H1 (cell line): ENCODE results near the gene SNCAIP. TPM values are rescaled to one million over a fixed set of nuclear protein-coding genes. Genes with fewer than 3 reads are reported as not detected.

Experiments
- CTCF ChIA-PET: fragments of 300-600 bp; sonication (Branson Sonifier 250); formaldehyde crosslinking; loops from one replicate; lab custom pipeline; 2021; ENCODE audit not compliant: partially characterized antibody; lab: Charles Lee
- POLR2A ChIA-PET: fragments of 300-600 bp; sonication (Branson Sonifier 250); formaldehyde crosslinking; loops from one replicate; lab custom pipeline; 2021; ENCODE audit warnings: inconsistent platforms; ENCODE audit not compliant: partially characterized antibody; lab: Charles Lee
- DNase-seq, 2 experiments: peaks; one replicate each; pipeline versions ENCODE4 v3.0.0 to v3.0.0-alpha.2; 2010 to 2022; ENCODE audit warnings: low spot score in 2 of 2, low read depth in 1 of 2, mixed read lengths in 1 of 2
- FAIRE-seq: peaks from 2 replicates; lab custom pipeline; 2011; peaks lifted over from hg19 to GRCh38; lab: Jason Lieb, UNC
- H2AFZ ChIP-seq: 2 replicates; pipeline ENCODE4 v1.8.1; 2012; ENCODE audit warnings: low read length, inconsistent platforms
- H2AK5ac ChIP-seq: 2 replicates; pipeline ENCODE4 v1.6.1; 2013; ENCODE audit warnings: low read depth, low read length
- H2BK120ac ChIP-seq: replicated peaks from 2 replicates; pipeline ENCODE3; 2013; ENCODE audit warnings: low read depth, low read length, inconsistent platforms
- H2BK12ac ChIP-seq: 2 replicates; pipeline ENCODE4 v1.6.1; 2013; ENCODE audit warnings: low read depth, low read length
- H2BK15ac ChIP-seq: 2 replicates; pipeline ENCODE4 v1.6.1; 2013; ENCODE audit warnings: low read length
- H2BK20ac ChIP-seq: 2 replicates; pipeline ENCODE4 v1.6.1; 2013; ENCODE audit warnings: low read length
- H2BK5ac ChIP-seq: 2 replicates; pipeline ENCODE4 v1.6.1; 2013; ENCODE audit warnings: low read depth, low read length
- H3K14ac ChIP-seq: 2 replicates; pipeline ENCODE4 v1.6.1; 2013; ENCODE audit warnings: inconsistent platforms; ENCODE audit not compliant: insufficient read length
- H3K18ac ChIP-seq: 2 replicates; pipeline ENCODE4 v1.6.1; 2013; ENCODE audit warnings: low read length; ENCODE audit errors: extremely low read depth
- H3K23ac ChIP-seq: 2 replicates; pipeline ENCODE4 v1.6.1; 2013; ENCODE audit warnings: inconsistent platforms; ENCODE audit not compliant: insufficient read length
- H3K23me2 ChIP-seq: 2 replicates; pipeline ENCODE4 v1.6.1; 2013; ENCODE audit warnings: low read depth, low read length
- H3K27ac ChIP-seq: 2 replicates; pipeline ENCODE4 v1.6.1; 2011; ENCODE audit warnings: low read depth, low read length, inconsistent platforms
- H3K27me3 ChIP-seq, 4 experiments: replicated peaks in 1 of 4; 1 replicate in 1 of 4; 2 replicates in 3 of 4; pipeline versions ENCODE4 v1.6.1 to v1.8.1; 2011 to 2013; ENCODE audit warnings: low read length in 3 of 4, mild to moderate bottlenecking in 3 of 4, inconsistent platforms in 2 of 4, mixed read lengths in 2 of 4, moderate library complexity in 1 of 4; ENCODE audit not compliant: control insufficient read depth in 3 of 4, insufficient read depth in 3 of 4; ENCODE audit errors: extremely low read depth in 1 of 4
- H3K36me3 ChIP-seq, 4 experiments: 2 replicates each; pipeline versions ENCODE4 v1.6.1 to v1.8.1; 2011 to 2013; ENCODE audit warnings: mild to moderate bottlenecking in 4 of 4, low read length in 3 of 4, moderate library complexity in 2 of 4, control low read depth in 1 of 4, inconsistent platforms in 1 of 4; ENCODE audit not compliant: insufficient read depth in 4 of 4, control insufficient read depth in 2 of 4
- H3K4ac ChIP-seq: replicated peaks from 2 replicates; pipeline ENCODE3; 2013; ENCODE audit warnings: low read length, low read depth, mixed read lengths, inconsistent platforms; ENCODE audit not compliant: insufficient read length
- H3K4me1 ChIP-seq, 4 experiments: replicated peaks in 1 of 4; 1 replicate in 1 of 4; 2 replicates in 3 of 4; pipeline versions ENCODE4 v1.6.1 to v1.8.1; 2011 to 2013; ENCODE audit warnings: low read length in 3 of 4, inconsistent platforms in 2 of 4, mixed read lengths in 1 of 4; ENCODE audit not compliant: insufficient read depth in 4 of 4, control insufficient read depth in 3 of 4
- H3K4me2 ChIP-seq, 2 experiments: 2 replicates each; pipeline versions ENCODE4 v1.6.1 to v1.8.1; 2011 to 2013; ENCODE audit warnings: low read depth in 2 of 2, low read length in 2 of 2, control low read depth in 1 of 2, inconsistent platforms in 1 of 2, mild to moderate bottlenecking in 1 of 2; ENCODE audit not compliant: insufficient read depth in 1 of 2
- H3K4me3 ChIP-seq, 4 experiments: fragments of 200-600, 300-600 bp in 1 of 4; sonication (generic), shearing (Covaris generic), sonication (Bioruptor Twin) in 1 of 4; 2 replicates each; pipeline versions ENCODE4 v1.5.1 to v1.8.1; 2011 to 2016; ENCODE audit warnings: low read length in 4 of 4, low read depth in 3 of 4, control low read depth in 2 of 4, inconsistent platforms in 2 of 4, mild to moderate bottlenecking in 2 of 4, mixed read lengths in 1 of 4, moderate library complexity in 1 of 4; ENCODE audit not compliant: insufficient read depth in 2 of 4; ENCODE audit errors: extremely low read depth in 1 of 4
- H3K56ac ChIP-seq: replicated peaks from 2 replicates; pipeline ENCODE3; 2013; ENCODE audit warnings: low read depth, mild to moderate bottlenecking, mixed read lengths, low read length, inconsistent platforms; ENCODE audit not compliant: insufficient read length
- H3K79me1 ChIP-seq: 2 replicates; pipeline ENCODE4 v1.6.1; 2013; ENCODE audit warnings: low read depth, low read length, control low read depth
- H3K79me2 ChIP-seq, 2 experiments: 2 replicates each; pipeline versions ENCODE4 v1.6.1 to v1.8.1; 2012 to 2013; ENCODE audit warnings: low read length in 2 of 2, mild to moderate bottlenecking in 2 of 2, inconsistent platforms in 1 of 2; ENCODE audit not compliant: insufficient read depth in 2 of 2, control insufficient read depth in 1 of 2
- H3K9ac ChIP-seq, 4 experiments: replicated peaks in 1 of 4; 1 replicate in 1 of 4; 2 replicates in 3 of 4; pipeline versions ENCODE4 v1.6.1 to v1.8.1; 2011 to 2013; ENCODE audit warnings: low read depth in 3 of 4, low read length in 3 of 4, control low read depth in 2 of 4, mild to moderate bottlenecking in 2 of 4, moderate library complexity in 2 of 4, inconsistent platforms in 1 of 4; ENCODE audit errors: extremely low read depth in 1 of 4
- H3K9me3 ChIP-seq, 2 experiments: 2 replicates each; pipeline versions ENCODE4 v1.6.1 to v1.8.1; 2012 to 2013; ENCODE audit warnings: mild to moderate bottlenecking in 2 of 2, moderate library complexity in 2 of 2, control low read depth in 1 of 2, inconsistent platforms in 1 of 2, low read depth in 1 of 2, low read length in 1 of 2, mixed read lengths in 1 of 2; ENCODE audit not compliant: insufficient read depth in 2 of 2
- H4K20me1 ChIP-seq, 2 experiments: replicated peaks in 1 of 2; 2 replicates each; pipeline versions ENCODE3 to v1.8.1; 2011 to 2013; ENCODE audit warnings: inconsistent platforms in 2 of 2, low read length in 2 of 2, mild to moderate bottlenecking in 1 of 2; ENCODE audit not compliant: insufficient read depth in 2 of 2, control insufficient read depth in 1 of 2
- H4K5ac ChIP-seq: 2 replicates; pipeline ENCODE4 v1.6.1; 2013; ENCODE audit warnings: low read length, low read depth, mixed read lengths, inconsistent platforms; ENCODE audit not compliant: insufficient read length
- H4K8ac ChIP-seq: 2 replicates; pipeline ENCODE4 v1.8.0; 2013; ENCODE audit warnings: mild to moderate bottlenecking, moderate library complexity, low read length, inconsistent platforms; ENCODE audit not compliant: insufficient read depth; ENCODE audit errors: extremely low read depth
- H4K91ac ChIP-seq: replicated peaks from 2 replicates; pipeline ENCODE3; 2013; ENCODE audit warnings: low read length, mixed read lengths, inconsistent platforms; ENCODE audit not compliant: insufficient read length
- BCL11A ChIP-seq, 2 experiments: IDR thresholded peaks; one replicate each; pipeline ENCODE4 v1.6.1; 2011; ENCODE audit warnings: low read depth in 2 of 2, low read length in 2 of 2, mild to moderate bottlenecking in 2 of 2
- CBX5 ChIP-seq: fragments of 300-800, 300-1000 bp; sonication (generic); IDR thresholded peaks from 2 replicates; pipeline ENCODE4 v1.7.1; 2016; ENCODE audit warnings: antibody characterized with exemption, low read length, low read depth
- CBX8 ChIP-seq: fragments of 300-800, 300-1000 bp; sonication (generic); IDR thresholded peaks from 2 replicates; pipeline ENCODE4 v1.7.1; 2016; ENCODE audit warnings: low read depth, low read length, borderline replicate concordance
- JUND ChIP-seq: IDR thresholded peaks from 2 replicates; pipeline ENCODE4 v1.6.1; 2011; ENCODE audit warnings: mild to moderate bottlenecking, improper control_type of control experiment, low read length
- SP2 ChIP-seq: IDR thresholded peaks from 2 replicates; pipeline ENCODE4 v1.6.1; 2012; ENCODE audit warnings: mild to moderate bottlenecking, low read length, inconsistent platforms
- WGBS, 2 experiments: shearing (Covaris generic) in 1 of 2; methylation state at CpG; one replicate each; pipeline versions ENCODE4 v1.1.6 to v1.1.7; 2013 to 2015; ENCODE audit warnings: low lambda C conversion rate in 2 of 2, mixed read lengths in 2 of 2, inconsistent platforms in 1 of 2, low coverage in 1 of 2, missing lambda C conversion rate in 1 of 2; ENCODE audit not compliant: insufficient replicate concordance in 2 of 2, insufficient coverage in 1 of 2, insufficient read length in 1 of 2; ENCODE audit errors: extremely low coverage in 1 of 2, missing lambda C conversion rate in 1 of 2; 5-methylcytosine and 5-hydroxymethylcytosine counted together
- polyA plus RNA-seq, 7 experiments: library from polyadenylated mRNA; depleted of rRNA in 3 of 7; stranded (reverse) in 5 of 7; unstranded in 2 of 7; fragments of >200 nt in 5 of 7; fragments of 200-250 nt in 2 of 7; gene quantifications; 1 replicate in 5 of 7; 2 replicates in 1 of 7; 4 replicates in 1 of 7; pipeline versions ENCODE4 v1.2.1 to v1.2.3, GENCODE V29; 2011 to 2013; ENCODE audit warnings: missing spikeins in 2 of 7, mixed read lengths in 2 of 7
- total RNA-seq: library from RNA; stranded (reverse); fragmentation: NEBNext Ultra II Directional; extraction: Animal tissue kit (Norgen Biotek cat#: 25700); gene quantifications from 2 replicates; pipeline ENCODE4 v1.2.1, GENCODE V29; 2021

SNCAIP gene
- total and polyA plus RNA-seq, 2 of the 8 experiments (the other 6 are each of a cell fraction or from before 2014, with no cell fraction given), result 3.9 to 9.0 TPM

DNA sequence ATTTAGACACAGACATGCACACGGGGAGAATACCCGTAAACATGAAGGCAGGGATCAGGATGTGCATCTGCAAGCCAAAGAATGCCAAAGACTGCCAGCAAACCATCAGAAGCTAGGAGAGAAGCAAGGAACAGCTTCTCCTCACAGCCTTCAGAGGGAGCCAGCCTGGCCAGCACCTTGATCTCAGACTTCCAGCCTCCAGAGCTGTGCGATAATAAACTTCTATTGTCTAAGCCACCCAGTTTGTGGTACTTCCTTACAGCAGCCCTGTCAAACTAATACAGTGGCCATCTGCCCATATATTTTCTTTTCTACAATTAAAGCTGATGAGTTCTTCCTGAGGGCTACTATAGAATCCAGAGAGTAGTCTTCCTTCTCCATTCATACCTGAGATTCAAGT is 135.0 kb downstream of the SNCAIP start:
- no peak overlapping the region for H2BK12ac ChIP-seq
- no peak overlapping the region for H3K23ac ChIP-seq
- H2BK5ac ChIP-seq, result no peak overlapping the region
- H3K14ac ChIP-seq, result no peak overlapping the region
- H4K20me1 ChIP-seq, result no peaks in the 10 kb centered on the region
- H2BK120ac ChIP-seq, result no peak overlapping the region
- H4K5ac ChIP-seq, result no peak overlapping the region
- no peaks in the 10 kb centered on the region for H3K23me2 ChIP-seq
- H3K4me3 ChIP-seq, result no peak overlapping the region
- H2AFZ ChIP-seq, result no peak overlapping the region
- no peaks in the 10 kb centered on the region for H3K79me1 ChIP-seq
- ChIA-PET CTCF (interaction anchor here (0.9 to 3.7 kb wide), 3 partner anchors 11 to 50 kb away, joined by 3 to 20 read pairs (median 3); no protein-coding TSS in a partner anchor), POLR2A (no interaction called here)
- no peak for TF ChIP-seq BCL11A (IDR thresholded peaks at IDR 0.05; ENCODE audit: low read depth in 2 of 2, low read length in 2 of 2)
- TF ChIP-seq CBX8, result no peak
- TF ChIP-seq SP2, result no peak
- no peak for TF ChIP-seq CBX5
- TF ChIP-seq JUND, result no peak
- WGBS, 2 experiments, result 89% methylated on average over 3 of the region's 3 CpGs; no CpG with 5 or more reads in 1 of the 2 experiments
- no peak overlapping the region for H3K4ac ChIP-seq
- no peaks in the 10 kb centered on the region for H3K79me2 ChIP-seq
- no peak for DNase-seq
- H4K91ac ChIP-seq, result no peak overlapping the region
- H3K9me3 ChIP-seq, result no peaks in the 10 kb centered on the region
- no peaks in the 10 kb centered on the region for H3K4me1 ChIP-seq
- no peak overlapping the region for H2BK15ac ChIP-seq
- no peak overlapping the region for H2AK5ac ChIP-seq
- no peak overlapping the region for H3K27ac ChIP-seq
- no peak for FAIRE-seq
- H3K4me2 ChIP-seq, result no peak overlapping the region
- H3K18ac ChIP-seq, result no peak overlapping the region
- H4K8ac ChIP-seq, result no peak overlapping the region
- no peaks in the 10 kb centered on the region for H3K36me3 ChIP-seq
- H3K56ac ChIP-seq, result no peak overlapping the region
- H3K27me3 ChIP-seq, result no peaks in the 10 kb centered on the region
- H3K9ac ChIP-seq, result no peak overlapping the region
- no peak overlapping the region for H2BK20ac ChIP-seq
